HEK293T (cell line): ENCODE measurements around the gene LGR6.

ENCODE experiments used
- CTCF ChIA-PET: fragments of 350-600 bp; formaldehyde crosslinking; extraction: SDS; loops from one replicate; lab custom pipeline; 2021; ENCODE audit warnings: antibody characterized with exemption, inconsistent platforms; lab: Yijun Ruan, JAX
- POLR2A ChIA-PET: fragments of 350-600 bp; formaldehyde crosslinking; extraction: SDS; loops from one replicate; lab custom pipeline; 2020; ENCODE audit warnings: antibody characterized with exemption, inconsistent platforms; lab: Yijun Ruan, JAX
- DNase-seq: peaks from one replicate; pipeline ENCODE4 v3.0.0; 2012; ENCODE audit warnings: mixed read lengths; ENCODE audit errors: extremely low spot score
- ARNT ChIP-seq: fragments of 450-650 bp; IDR thresholded peaks from 2 replicates; pipeline ENCODE4 v1.6.1; 2017; ENCODE audit warnings: mild to moderate bottlenecking
- BHLHE40 ChIP-seq: fragments of 450-650 bp; IDR thresholded peaks from 2 replicates; pipeline ENCODE4 v1.6.1; 2016; ENCODE audit warnings: mild to moderate bottlenecking, moderate library complexity, borderline replicate concordance
- CTBP1 ChIP-seq: fragments of 450-650 bp; IDR thresholded peaks from 2 replicates; pipeline ENCODE4 v1.6.1; 2016; ENCODE audit warnings: borderline replicate concordance
- ELF4 ChIP-seq: fragments of 450-650 bp; IDR thresholded peaks from 2 replicates; pipeline ENCODE4 v1.6.1; 2017; ENCODE audit warnings: antibody characterized with exemption
- FOXA1 ChIP-seq: fragments of 450-650 bp; IDR thresholded peaks from 2 replicates; pipeline ENCODE4 v1.6.1; 2016; ENCODE audit warnings: mild to moderate bottlenecking
- FOXK2 ChIP-seq: fragments of 450-650 bp; IDR thresholded peaks from 2 replicates; pipeline ENCODE4 v1.6.1; 2016; ENCODE audit warnings: mild to moderate bottlenecking
- FOXM1 ChIP-seq: fragments of 450-650 bp; IDR thresholded peaks from 2 replicates; pipeline ENCODE4 v1.6.1; 2017; ENCODE audit warnings: mild to moderate bottlenecking, borderline replicate concordance
- HDGF ChIP-seq: fragments of 450-650 bp; IDR thresholded peaks from 2 replicates; pipeline ENCODE4 v1.6.1; 2017; ENCODE audit warnings: antibody characterized with exemption, borderline replicate concordance
- L3MBTL2 ChIP-seq: fragments of 450-650 bp; conservative IDR thresholded peaks from 2 replicates; pipeline ENCODE4 v1.6.1; 2016; ENCODE audit warnings: mild to moderate bottlenecking
- LEF1 ChIP-seq: fragments of 450-650 bp; IDR thresholded peaks from 2 replicates; pipeline ENCODE4 v1.6.1; 2017; ENCODE audit warnings: mild to moderate bottlenecking, borderline replicate concordance
- NFRKB ChIP-seq: fragments of 450-650 bp; IDR thresholded peaks from 2 replicates; pipeline ENCODE4 v1.6.1; 2016; ENCODE audit warnings: mild to moderate bottlenecking, moderate library complexity
- SP1 ChIP-seq: fragments of 450-650 bp; IDR thresholded peaks from 2 replicates; pipeline ENCODE4 v1.6.1; 2017
- SUZ12 ChIP-seq: fragments of 450-650 bp; IDR thresholded peaks from 2 replicates; pipeline ENCODE4 v1.6.1; 2016; ENCODE audit warnings: mild to moderate bottlenecking
- TARDBP ChIP-seq: fragments of 450-650 bp; IDR thresholded peaks from 2 replicates; pipeline ENCODE4 v1.6.1; 2016
- ZNF384 ChIP-seq: fragments of 450-650 bp; IDR thresholded peaks from 2 replicates; pipeline ENCODE4 v1.6.1; 2016
- TF ChIP-seq, protein P1 (sequence below): fragments of 450-650 bp; IDR thresholded peaks from 2 replicates; pipeline ENCODE4 v1.6.1; 2016

The LGR6 gene

DNA sequence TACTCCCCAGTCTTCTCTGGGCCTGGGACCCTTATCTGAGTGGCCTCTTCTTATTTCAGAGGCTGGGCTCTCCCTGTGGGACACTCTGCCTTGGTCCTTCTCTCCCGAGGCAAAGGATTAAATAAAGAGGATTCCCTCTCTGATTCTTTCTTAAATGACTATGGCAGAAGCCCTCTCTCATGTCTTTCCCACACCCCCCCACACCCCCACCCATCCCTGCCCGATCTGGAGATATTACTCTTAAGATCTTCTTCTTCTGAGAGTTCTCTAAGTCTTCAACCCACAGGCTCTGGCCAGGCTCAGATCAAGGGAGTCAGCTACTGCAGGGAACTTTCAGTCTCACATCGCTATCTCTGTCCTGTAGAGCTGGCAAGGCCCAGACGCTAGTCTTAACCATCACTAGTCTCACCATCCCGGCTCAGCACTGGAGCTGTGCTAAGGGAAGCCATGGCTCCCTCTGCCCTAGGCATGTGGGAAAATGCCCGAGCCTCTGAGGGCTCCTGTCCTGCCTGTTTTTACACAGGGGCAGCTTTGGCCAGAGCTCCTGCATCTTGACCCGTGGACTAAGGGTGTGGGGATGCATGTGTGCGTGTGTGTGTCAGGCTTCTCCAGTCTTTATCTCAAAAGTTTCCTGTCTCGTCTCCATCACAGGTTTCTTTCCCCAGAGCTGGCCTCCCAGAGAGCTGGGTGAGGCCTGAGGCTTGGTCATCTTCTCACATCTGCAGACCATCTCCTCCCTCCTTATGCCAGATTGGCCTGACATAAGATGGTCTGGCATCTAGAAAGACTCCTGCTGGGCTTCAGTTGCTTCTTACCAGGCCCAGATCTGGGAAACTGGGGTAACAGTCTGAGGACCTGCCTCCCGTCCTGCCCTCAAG, 36.7 kb downstream of the LGR6 start:
- TF ChIP-seq FOXM1: no peak
- TF ChIP-seq CTBP1: no peak
- no peak for TF ChIP-seq FOXA1
- TF ChIP-seq LEF1: no peak
- no peak for TF ChIP-seq L3MBTL2
- TF ChIP-seq SUZ12: no peak
- no peak for TF ChIP-seq BHLHE40
- TF ChIP-seq FOXK2: no peak
- no peak for TF ChIP-seq ARNT
- no peak for TF ChIP-seq NFRKB
- TF ChIP-seq, protein P1, sequence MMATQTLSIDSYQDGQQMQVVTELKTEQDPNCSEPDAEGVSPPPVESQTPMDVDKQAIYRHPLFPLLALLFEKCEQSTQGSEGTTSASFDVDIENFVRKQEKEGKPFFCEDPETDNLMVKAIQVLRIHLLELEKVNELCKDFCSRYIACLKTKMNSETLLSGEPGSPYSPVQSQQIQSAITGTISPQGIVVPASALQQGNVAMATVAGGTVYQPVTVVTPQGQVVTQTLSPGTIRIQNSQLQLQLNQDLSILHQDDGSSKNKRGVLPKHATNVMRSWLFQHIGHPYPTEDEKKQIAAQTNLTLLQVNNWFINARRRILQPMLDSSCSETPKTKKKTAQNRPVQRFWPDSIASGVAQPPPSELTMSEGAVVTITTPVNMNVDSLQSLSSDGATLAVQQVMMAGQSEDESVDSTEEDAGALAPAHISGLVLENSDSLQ: no peak
- POLR2A ChIA-PET: no interaction called here
- DNase-seq: no peak
- CTCF ChIA-PET: interaction anchor here (0.8 kb wide), 1 partner anchor 41 kb away, joined by 3 read pairs; no protein-coding TSS in a partner anchor

- POLR2A ChIA-PET: no interaction called here
- no peak for TF ChIP-seq NFRKB
- TF ChIP-seq FOXM1: no peak
- TF ChIP-seq SUZ12: no peak
- no peak for TF ChIP-seq FOXK2
- no peak for TF ChIP-seq ELF4
- no peak for TF ChIP-seq L3MBTL2
- no peak for TF ChIP-seq ZNF384
- no peak for DNase-seq
- CTCF ChIA-PET: no interaction called here
Observed at GRCh38 chr1:202230939-202231645, 37.5 kb downstream of the LGR6 start.

DNA sequence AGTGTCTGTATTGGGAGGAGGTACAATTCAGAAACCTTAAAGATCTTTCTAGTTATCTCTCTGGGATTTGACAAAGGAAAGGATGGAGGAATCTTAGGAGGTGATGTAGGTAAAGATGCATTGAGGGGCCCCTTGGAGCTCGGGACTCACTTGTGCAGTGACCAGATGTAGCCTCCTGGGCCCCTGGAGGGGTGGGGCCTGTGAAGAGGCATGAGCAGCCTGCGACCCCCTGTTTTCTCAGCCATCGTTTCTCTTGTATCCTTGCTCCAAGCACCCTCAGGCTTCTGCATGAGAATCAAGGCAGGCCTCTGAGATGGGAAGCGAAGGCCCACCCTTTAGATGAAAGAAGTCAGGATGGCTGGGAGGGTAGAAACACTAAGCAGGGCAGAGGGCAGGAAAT, 39.6 kb downstream of the LGR6 start:
- CTCF ChIA-PET: no interaction called here
- POLR2A ChIA-PET: no interaction called here
- no peak for DNase-seq
- TF ChIP-seq SUZ12 (no peak), HDGF (no peak), CTBP1 (no peak)
- TF ChIP-seq, protein P1: no peak

GRCh38 chr1:202233804-202234203, 40.2 kb downstream of the LGR6 start:
- no peak for TF ChIP-seq L3MBTL2
- TF ChIP-seq CTBP1: no peak
- no peak for TF ChIP-seq NFRKB
- no peak for TF ChIP-seq ARNT
- TF ChIP-seq TARDBP: no peak
- TF ChIP-seq SUZ12: no peak
- TF ChIP-seq ZNF384: no peak
- no peak for TF ChIP-seq FOXA1
- TF ChIP-seq LEF1: no peak
- no peak for TF ChIP-seq ELF4
- TF ChIP-seq, protein P1: no peak
- TF ChIP-seq SP1: no peak
- no peak for TF ChIP-seq HDGF
- TF ChIP-seq BHLHE40: no peak
- TF ChIP-seq FOXK2: no peak
- ChIA-PET CTCF (interaction anchor here (0.9 kb wide), 1 partner anchor 41 kb away, joined by 3 read pairs; no protein-coding TSS in a partner anchor), POLR2A (no interaction called here)
- DNase-seq: no peak

GRCh38 chr1:202234331-202235002, 40.9 kb downstream of the LGR6 start:
- ChIA-PET CTCF (interaction anchor here (0.9 kb wide), 1 partner anchor 42 kb away, joined by 3 read pairs; no protein-coding TSS in a partner anchor), POLR2A (interaction anchor here (1.5 kb wide), 1 partner anchor 12 kb away, joined by 3 read pairs; no protein-coding TSS in a partner anchor)
- TF ChIP-seq FOXK2 (no peak), BHLHE40 (no peak), CTBP1 (no peak), FOXA1 (no peak), TARDBP (no peak), L3MBTL2 (no peak), ZNF384 (no peak), LEF1 (no peak), FOXM1 (no peak), NFRKB (no peak), SUZ12 (no peak), ARNT (no peak)
- DNase-seq: no peak
